ENCODE results near the gene MRC2.

The MRC2 gene

GRCh38 chr17:62716834-62717588 lies 89.5 kb downstream of the MRC2 start:
- DNase-seq (ENCODE audit: low spot score) (no peak), FAIRE-seq (no peak)

- FAIRE-seq (no peak), DNase-seq (ENCODE audit: low spot score) (no peak)
Measured at GRCh38 chr17:62717589-62717855, 90.1 kb downstream of the MRC2 start.

- FAIRE-seq (no peak), DNase-seq (ENCODE audit: low spot score) (no peak)
Measured at GRCh38 chr17:62717889-62718288, 90.4 kb downstream of the MRC2 start.

- FAIRE-seq (peak; percentile 78), DNase-seq (ENCODE audit: low spot score) (peak; percentile 78)
Measured at GRCh38 chr17:62718429-62718828, 91.0 kb downstream of the MRC2 start.

GRCh38 chr17:62719586-62719985 lies 92.1 kb downstream of the MRC2 start:
- FAIRE-seq: no peak
- no peak for DNase-seq (ENCODE audit: low spot score)

GRCh38 chr17:62720126-62720850 lies 92.8 kb downstream of the MRC2 start:
- peak; percentile 74 for DNase-seq (ENCODE audit: low spot score)
- FAIRE-seq: peak; percentile 40

DNA sequence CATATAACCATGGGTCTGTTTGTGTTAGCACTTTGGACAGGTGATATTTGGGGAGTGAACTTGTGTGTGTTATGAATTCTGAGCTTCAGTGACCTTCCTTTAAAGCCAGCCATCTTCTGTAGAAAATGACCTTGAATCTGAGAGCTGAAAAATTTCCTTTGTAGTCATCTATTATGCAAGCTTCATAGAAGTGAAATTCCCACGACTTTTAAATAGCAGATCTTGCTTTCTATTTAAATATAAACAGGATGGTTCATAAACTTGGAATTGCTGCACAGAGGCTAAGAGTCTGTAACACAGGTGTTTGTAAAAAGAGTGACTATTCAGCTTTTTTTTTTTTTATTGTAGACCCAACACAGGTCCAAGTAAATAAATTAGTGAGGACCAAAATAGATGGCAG lies 95.2 kb downstream of the MRC2 start:
- DNase-seq (ENCODE audit: low spot score) (no peak), FAIRE-seq (no peak)

- DNase-seq (ENCODE audit: low spot score) (no peak), FAIRE-seq (no peak)
Measured at GRCh38 chr17:62723842-62724241, 96.4 kb downstream of the MRC2 start.

- DNase-seq (ENCODE audit: low spot score) (no peak), FAIRE-seq (no peak)
Measured at GRCh38 chr17:62724398-62725146, 97.1 kb downstream of the MRC2 start.

GRCh38 chr17:62725791-62726249 lies 98.3 kb downstream of the MRC2 start:
- DNase-seq (ENCODE audit: low spot score) (no peak), FAIRE-seq (no peak)

DNA sequence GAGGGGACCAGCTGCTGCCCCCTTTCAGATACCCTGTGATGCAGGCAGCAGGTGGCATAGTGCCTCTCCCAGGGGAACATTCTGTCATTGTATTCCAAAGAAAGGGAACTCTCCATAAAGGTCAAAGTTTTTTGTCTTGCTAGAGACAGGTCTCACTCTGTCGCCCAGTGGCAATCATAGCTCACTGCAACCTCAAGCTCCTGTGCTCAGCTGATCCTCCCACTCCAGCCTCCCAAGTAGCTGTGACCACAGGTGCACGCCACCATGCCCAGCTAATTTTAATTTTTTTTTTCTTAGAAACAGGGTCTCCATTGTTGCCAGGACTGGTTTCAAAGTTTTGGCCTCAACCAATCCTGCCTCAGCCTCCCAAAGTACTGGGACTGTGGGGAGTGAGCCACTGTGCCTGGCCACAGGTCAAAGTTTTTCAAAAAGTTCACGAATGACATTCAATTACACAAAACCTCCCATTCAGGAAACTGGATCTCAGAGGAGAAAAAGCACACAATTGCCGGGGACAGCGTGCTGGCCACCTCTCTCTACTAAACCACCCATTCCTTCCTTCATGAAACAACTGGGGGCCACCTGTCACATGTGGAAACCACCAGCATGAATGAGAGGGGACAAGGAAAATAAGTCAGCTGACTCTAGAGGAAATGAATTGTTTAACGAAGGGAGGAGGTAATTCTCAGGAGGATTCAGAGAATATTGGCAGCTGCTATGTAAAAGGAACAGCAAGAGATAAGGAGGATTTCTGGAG lies 100.6 kb downstream of the MRC2 start:
- FAIRE-seq (no peak), DNase-seq (ENCODE audit: low spot score) (no peak)

GRCh38 chr17:62732125-62732524 lies 104.7 kb downstream of the MRC2 start:
- no peak for FAIRE-seq
- DNase-seq (ENCODE audit: low spot score): no peak

DNA sequence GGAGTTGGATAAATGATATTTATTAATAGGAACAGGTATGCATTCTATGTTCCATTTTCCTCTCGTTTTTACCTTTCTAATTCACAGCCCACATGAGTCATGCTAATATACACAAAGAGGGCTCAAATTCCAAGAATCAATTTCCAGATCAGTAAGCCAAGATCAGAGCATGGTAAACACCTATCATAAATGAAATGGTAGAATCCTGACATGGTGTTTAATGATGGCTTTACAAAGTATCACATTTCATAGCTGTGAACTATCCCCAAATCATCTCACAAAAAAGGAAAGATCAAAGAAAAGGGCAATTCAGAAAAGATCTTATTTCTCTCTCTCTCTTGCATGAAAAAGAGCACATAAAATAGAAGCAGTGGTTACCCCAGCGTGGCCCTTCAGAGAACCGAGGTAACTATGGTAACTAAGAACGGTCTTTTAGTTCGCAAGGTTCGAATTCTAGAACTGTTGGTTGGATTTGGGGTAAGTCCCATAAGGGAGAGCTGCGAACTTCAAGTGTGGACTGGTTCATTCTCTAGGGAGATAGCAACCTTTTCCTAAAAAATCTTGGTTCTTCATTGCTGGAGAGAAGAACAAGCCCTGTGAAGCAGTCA lies 107.7 kb downstream of the MRC2 start:
- FAIRE-seq (no peak), DNase-seq (ENCODE audit: low spot score) (no peak)

GRCh38 chr17:62737513-62737912 lies 110.0 kb downstream of the MRC2 start:
- no peak for FAIRE-seq
- DNase-seq (ENCODE audit: low spot score): no peak

DNA sequence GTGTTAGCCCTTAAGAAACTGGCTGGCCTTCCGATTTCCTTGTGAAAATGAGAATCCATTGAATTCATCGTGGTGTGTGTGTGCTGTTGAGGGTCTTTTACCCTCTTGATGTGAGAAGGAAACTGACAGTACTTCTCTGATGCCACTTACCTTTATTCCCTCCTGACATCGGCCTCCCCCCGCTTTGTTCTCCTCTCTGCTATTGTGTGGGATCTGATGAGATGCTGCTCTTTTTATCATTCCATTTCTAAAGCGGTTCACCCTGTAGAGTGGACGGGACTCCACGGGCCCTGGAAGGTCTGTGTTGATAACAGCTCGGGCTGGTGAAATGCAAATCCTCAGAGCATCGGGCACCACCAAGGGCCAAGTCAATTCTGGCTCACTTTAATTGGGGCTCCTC lies 110.8 kb downstream of the MRC2 start:
- DNase-seq (ENCODE audit: low spot score) (no peak), FAIRE-seq (no peak)

DNA sequence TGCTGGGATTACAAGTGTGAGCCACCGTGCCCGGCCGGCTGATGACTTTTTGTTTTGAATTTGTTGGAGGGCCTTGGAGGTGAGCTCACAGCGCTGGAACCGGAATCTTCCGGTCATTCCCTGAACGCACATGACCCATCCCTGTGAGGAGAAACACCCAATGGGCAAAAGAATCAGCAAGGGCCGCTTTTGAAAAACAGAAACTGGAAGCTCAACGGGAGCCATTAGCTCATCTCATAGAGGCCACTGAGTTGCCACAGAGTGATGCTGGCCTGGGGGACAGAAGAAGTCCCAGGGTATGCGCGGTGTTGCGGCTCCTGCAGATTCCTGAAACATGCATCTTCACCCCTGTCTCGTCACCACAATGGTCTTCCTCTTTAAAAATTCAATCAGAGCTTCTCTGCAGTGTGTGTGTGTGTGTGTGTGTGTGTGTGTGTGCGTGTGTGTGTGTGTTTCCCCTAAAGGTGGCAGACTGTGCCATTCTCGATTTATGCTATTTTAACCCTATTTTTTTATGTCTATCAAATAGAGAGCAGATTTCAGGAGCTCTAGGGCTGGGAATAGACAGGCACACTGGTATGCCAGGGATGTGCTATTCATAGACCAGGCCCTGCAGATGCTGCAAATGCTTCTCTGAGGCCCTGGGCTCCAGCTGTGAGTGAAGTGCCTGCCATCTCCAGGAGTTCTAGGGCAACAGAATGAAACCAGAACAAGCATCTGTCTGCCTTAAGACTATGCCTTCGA lies 112.3 kb downstream of the MRC2 start:
- no peak for DNase-seq (ENCODE audit: low spot score)
- FAIRE-seq: no peak

DNA sequence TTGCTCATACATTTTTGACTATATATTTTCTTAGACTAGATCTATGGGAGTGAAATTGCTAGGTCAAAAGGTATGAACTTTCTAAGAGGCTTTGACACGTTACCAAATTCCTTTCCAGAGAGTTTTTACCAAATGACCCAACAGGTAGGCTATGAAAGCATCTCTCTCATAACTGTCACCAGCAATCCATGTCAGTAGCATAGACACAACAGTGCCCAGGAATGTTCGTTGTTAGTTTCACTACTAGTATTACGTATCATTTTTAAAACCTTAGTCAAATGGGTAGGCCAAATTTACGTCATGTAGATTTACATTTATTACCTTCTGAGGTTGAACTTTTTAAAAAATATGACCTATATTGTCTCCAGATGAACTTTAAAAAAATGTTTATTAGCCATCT lies 113.8 kb downstream of the MRC2 start:
- DNase-seq (ENCODE audit: low spot score) (no peak), FAIRE-seq (no peak)
